Cardiac muscle cell (in vitro differentiated cells and primary cell): ENCODE results near the gene TFIP11. TPM values are rescaled to one million over a fixed set of nuclear protein-coding genes. Genes with fewer than 3 reads are reported as not detected.

Experiments used
- DNase-seq, 2 donors: peaks; one replicate each; pipeline versions ENCODE4 v3.0.0 to v3.0.0-alpha.2; 2010 to 2017; ENCODE audit warnings: low read depth in 1 of 2, low spot score in 1 of 2
- H3K27ac ChIP-seq: fragments of 200-600 bp; sonication (generic); 2 replicates; pipeline ENCODE4 v1.5.1; 2016
- H3K27me3 ChIP-seq: fragments of 200-600 bp; sonication (generic); 2 replicates; pipeline ENCODE4 v1.6.0; 2016; ENCODE audit warnings: control low read depth
- H3K36me3 ChIP-seq: fragments of 200-600 bp; sonication (generic); 2 replicates; pipeline ENCODE4 v1.5.1; 2016; ENCODE audit warnings: control low read depth
- H3K4me1 ChIP-seq: fragments of 200-600 bp; sonication (generic); 2 replicates; pipeline ENCODE4 v1.8.1; 2017; ENCODE audit warnings: low read depth, mild to moderate bottlenecking, mixed run types
- H3K4me3 ChIP-seq: fragments of 200-600 bp; sonication (generic); 2 replicates; pipeline ENCODE4 v1.5.1; 2016; ENCODE audit warnings: mild to moderate bottlenecking
- H3K9me3 ChIP-seq: fragments of 200-600 bp; sonication (generic); 2 replicates; pipeline ENCODE4 v1.5.1; 2017; ENCODE audit warnings: low read depth, mild to moderate bottlenecking, control low read depth
- polyA plus RNA-seq: library from polyadenylated mRNA; unstranded; fragments of >200 nt; fragmentation: Nextera tagmentation; extraction: Ambion mirVana; gene quantifications from 2 replicates; pipeline ENCODE4 v1.2.1, GENCODE V29; 2016
- total RNA-seq: library from RNA; depleted of rRNA; stranded (reverse); fragments of >200 nt; gene quantifications from 2 replicates; pipeline ENCODE4 v1.2.3, GENCODE V29; 2016
- TF ChIP-seq, protein P1 (sequence below): IDR thresholded peaks from 2 replicates; pipeline ENCODE4 v1.5.1; 2012; ENCODE audit warnings: low read depth, mild to moderate bottlenecking, low read length

Gene TFIP11
- total and polyA plus RNA-seq, 2 experiments from 2014 or later, result 24.6 to 25.5 TPM

DNA sequence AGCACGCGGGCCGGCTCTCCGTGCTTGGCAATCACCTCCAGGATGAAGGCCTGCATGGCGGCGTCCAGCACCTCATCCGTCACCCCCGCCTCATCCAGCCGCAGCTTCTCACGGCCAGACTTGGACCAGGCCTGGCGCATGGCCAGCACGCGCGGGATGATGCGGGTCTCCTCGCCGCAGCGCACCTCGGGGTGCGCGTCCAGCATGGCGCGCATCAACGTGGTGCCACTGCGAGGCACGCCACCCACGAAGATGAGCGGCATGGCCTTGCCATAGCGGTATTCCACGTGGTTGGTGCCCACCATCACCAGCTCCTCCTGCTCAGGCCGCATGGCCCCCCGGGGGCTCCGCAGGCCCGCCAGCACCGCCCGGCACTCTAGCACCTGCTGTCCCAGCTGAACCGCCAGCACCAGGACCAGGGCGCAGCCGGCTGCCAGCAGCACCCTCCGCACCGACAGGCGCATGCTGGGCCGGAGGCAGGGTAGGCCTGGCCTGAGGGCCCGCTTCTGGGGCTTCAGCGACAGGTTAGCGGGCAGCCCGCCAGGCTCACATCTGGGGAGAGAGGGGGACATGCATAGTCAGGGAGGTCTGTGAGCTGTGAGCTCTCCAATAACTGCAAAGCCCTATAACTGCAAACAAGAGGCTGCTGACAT, 29.0 kb upstream of the TFIP11 start:
- H3K36me3 ChIP-seq, result peaks cover 6% of the 10 kb centered on the region
- no peaks in the 10 kb centered on the region for H3K9me3 ChIP-seq
- TF ChIP-seq, protein P1, sequence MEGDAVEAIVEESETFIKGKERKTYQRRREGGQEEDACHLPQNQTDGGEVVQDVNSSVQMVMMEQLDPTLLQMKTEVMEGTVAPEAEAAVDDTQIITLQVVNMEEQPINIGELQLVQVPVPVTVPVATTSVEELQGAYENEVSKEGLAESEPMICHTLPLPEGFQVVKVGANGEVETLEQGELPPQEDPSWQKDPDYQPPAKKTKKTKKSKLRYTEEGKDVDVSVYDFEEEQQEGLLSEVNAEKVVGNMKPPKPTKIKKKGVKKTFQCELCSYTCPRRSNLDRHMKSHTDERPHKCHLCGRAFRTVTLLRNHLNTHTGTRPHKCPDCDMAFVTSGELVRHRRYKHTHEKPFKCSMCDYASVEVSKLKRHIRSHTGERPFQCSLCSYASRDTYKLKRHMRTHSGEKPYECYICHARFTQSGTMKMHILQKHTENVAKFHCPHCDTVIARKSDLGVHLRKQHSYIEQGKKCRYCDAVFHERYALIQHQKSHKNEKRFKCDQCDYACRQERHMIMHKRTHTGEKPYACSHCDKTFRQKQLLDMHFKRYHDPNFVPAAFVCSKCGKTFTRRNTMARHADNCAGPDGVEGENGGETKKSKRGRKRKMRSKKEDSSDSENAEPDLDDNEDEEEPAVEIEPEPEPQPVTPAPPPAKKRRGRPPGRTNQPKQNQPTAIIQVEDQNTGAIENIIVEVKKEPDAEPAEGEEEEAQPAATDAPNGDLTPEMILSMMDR, result no peak
- H3K4me1 ChIP-seq, result no peaks in the 10 kb centered on the region
- no peaks in the 10 kb centered on the region for H3K27me3 ChIP-seq
- H3K4me3 ChIP-seq, result no peak overlapping the region
- no peak overlapping the region for H3K27ac ChIP-seq
- DNase-seq, result no peak

DNA sequence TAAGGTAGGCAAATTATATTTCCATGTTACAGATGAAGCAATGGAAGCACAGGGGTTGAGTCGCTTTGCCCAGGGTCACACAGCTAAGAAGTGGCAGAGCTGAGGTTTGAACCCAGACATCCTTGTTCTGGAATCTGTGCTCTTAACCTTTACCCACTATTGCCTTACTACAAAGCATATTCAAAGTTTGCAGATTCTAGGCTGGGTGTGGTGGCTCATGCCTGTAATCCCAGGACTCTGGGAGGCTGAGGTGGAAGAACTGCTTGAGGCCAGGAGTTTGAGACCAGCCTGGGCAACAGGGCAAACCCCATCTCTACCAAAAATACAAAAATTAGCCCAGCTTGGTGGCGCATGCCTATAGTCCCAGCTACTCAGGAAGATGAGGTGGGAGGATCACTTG, 27.8 kb upstream of the TFIP11 start:
- Histone ChIP-seq H3K4me3 (no peak overlapping the region), H3K36me3 (peaks cover 6% of the 10 kb centered on the region), H3K4me1 (peaks cover 5% of the 10 kb centered on the region), H3K27ac (no peak overlapping the region), H3K27me3 (no peaks in the 10 kb centered on the region), H3K9me3 (no peaks in the 10 kb centered on the region)
- no peak for DNase-seq
- TF ChIP-seq, protein P1, result no peak

DNA sequence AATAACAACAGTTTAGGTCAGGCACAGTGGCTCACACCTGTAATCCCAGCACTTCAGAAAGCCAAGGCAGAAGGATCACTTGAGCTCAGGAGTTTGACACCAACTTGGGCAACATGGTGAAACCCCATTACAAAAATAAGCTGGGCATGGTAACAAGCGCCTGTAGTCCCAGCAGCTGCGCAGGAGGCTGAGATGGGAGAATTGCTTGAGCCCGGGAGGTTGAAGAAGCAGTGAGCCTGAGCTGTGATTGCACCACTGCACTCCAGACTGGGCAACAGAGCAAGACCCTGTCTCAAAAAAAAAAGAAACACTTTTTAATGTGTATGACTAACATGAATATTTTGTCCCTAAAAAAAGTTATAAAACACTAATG, 24.5 kb upstream of the TFIP11 start:
- no peak overlapping the region for H3K4me3 ChIP-seq
- H3K4me1 ChIP-seq, result peaks cover 13% of the 10 kb centered on the region
- peaks cover 6% of the 10 kb centered on the region for H3K36me3 ChIP-seq
- DNase-seq, result no peak
- H3K27me3 ChIP-seq, result no peaks in the 10 kb centered on the region
- H3K27ac ChIP-seq, result no peak overlapping the region
- TF ChIP-seq, protein P1, result no peak
- no peaks in the 10 kb centered on the region for H3K9me3 ChIP-seq

DNA sequence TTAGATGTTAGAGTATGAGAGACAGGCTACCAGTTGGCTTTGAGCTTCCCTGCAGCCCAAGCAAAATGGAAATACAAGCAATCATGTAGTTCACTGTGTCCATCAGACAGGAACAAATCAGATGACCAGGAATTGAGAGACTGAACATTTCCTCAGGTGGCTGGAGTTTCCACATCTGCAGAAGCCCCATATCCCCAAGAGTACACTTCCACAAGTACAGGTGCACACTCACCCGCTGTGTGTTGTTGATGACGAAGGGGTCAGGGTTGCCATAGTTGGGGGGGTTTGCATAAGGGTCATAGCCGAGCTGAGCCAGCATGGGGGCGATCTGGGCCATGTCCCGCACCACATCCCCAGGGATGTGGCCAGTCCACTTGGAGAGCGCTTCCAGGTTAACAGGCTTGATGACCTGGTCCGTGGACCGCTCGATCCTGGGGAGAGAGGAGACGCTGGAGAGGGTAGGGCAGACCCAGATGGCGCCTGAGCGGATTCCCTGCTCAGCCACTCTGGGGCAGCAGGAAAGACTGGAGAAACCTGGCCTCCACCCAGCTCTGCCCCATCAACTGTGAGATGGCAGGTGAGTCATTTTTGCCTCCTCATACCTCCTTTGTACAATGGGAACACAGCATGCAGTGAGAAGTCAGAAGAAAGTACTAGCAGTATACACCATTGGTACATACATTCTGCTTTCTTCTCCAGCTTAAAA, 23.9 kb upstream of the TFIP11 start:
- no peak for DNase-seq
- Histone ChIP-seq H3K4me3 (no peak overlapping the region), H3K9me3 (no peaks in the 10 kb centered on the region), H3K27me3 (no peaks in the 10 kb centered on the region), H3K4me1 (peaks cover 13% of the 10 kb centered on the region), H3K27ac (no peak overlapping the region), H3K36me3 (peaks cover 6% of the 10 kb centered on the region)
- TF ChIP-seq, protein P1, result no peak

DNA sequence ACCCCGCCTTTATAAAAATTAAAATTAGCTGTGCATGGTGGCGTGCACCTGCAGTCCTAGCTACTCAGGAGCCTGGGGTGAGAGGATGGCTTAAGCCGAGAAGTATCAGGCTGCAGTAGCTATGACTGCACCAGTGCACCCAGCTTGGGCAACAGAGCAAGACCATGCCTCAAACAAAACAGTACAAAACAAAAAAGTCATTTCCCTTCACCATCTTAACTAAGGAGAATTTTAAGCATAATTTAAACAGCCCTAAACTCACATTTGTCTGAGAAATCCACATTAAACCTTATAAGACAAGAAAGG, 23.3 kb upstream of the TFIP11 start:
- Histone ChIP-seq H3K36me3 (peaks cover under 1% of the 10 kb centered on the region), H3K27me3 (no peaks in the 10 kb centered on the region), H3K4me3 (no peak overlapping the region), H3K4me1 (peaks cover 13% of the 10 kb centered on the region), H3K27ac (no peak overlapping the region), H3K9me3 (no peaks in the 10 kb centered on the region)
- TF ChIP-seq, protein P1, result no peak
- no peak for DNase-seq
